Central memory CD4-positive, alpha-beta T cell (primary cell): ENCODE measurements around the gene GAS2L1.

Source experiments
- DNase-seq: peaks from one replicate; pipeline ENCODE4 v3.0.0; 2022

GAS2L1 gene

GRCh38 chr22:29328566-29329500 is 22.4 kb downstream of the GAS2L1 start:
- DNase-seq, result no peak

DNA sequence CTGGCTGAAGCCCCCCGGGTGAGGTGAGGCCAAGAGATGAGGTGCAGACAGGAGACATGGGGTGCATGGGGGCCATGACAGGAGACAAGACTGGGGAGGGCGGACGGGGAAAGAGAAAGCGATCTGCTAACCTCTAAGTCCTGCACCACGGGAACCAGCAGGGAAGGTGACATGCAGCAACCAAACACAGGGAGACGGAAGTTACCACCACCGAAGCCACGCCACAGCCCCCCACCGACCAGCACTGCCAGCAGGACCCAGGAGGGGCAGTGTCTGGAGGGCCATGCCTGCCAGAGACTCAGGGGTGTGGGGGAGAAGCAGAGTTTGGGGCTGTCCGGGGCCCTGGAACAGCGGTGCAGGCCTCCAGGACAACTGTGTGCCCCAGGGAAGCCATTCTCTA is 23.1 kb downstream of the GAS2L1 start:
- no peak for DNase-seq

DNA sequence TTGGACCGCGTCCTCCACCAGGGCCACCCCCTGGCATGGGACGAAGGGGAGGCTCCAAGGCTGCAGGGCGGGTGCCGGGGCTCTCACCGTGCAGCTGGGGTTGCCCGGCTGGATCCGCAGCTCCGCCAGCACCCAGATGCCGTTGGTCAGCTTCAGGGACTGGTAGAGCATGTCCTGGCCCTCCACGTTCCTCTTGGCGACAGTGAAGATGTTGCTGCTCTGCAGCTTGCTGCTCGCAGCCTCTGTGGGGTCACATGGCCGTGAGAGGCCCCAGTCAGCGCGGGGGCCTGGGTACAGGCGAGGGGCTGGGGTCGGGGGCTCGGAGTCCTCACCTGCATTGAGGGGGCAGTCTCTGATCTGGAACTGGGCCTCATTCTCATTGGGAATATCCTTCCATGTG is 23.8 kb downstream of the GAS2L1 start:
- no peak for DNase-seq

- DNase-seq, result no peak
These were observed 24.3 kb downstream of the GAS2L1 start for GRCh38 chr22:29330753-29331152.

DNA sequence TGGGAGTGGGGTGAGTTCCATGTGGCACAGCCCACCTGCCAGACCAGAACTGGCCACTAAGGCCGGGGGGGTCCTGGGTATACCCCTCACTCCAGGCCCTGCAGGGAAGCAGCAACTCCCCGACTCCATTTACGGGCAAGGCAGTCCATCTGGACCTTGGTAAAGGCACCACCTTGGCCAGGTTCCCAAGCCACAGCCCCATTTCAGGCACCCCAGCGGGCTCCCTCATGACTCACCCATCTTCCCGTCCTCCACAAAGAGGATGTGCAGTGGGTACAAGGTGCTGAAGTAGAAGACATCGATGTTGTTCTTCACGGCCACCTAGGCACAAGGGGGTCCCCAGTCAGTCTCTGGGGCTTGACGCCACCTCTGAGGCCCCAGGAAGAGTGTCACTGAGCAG is 24.8 kb downstream of the GAS2L1 start:
- DNase-seq, result no peak

DNA sequence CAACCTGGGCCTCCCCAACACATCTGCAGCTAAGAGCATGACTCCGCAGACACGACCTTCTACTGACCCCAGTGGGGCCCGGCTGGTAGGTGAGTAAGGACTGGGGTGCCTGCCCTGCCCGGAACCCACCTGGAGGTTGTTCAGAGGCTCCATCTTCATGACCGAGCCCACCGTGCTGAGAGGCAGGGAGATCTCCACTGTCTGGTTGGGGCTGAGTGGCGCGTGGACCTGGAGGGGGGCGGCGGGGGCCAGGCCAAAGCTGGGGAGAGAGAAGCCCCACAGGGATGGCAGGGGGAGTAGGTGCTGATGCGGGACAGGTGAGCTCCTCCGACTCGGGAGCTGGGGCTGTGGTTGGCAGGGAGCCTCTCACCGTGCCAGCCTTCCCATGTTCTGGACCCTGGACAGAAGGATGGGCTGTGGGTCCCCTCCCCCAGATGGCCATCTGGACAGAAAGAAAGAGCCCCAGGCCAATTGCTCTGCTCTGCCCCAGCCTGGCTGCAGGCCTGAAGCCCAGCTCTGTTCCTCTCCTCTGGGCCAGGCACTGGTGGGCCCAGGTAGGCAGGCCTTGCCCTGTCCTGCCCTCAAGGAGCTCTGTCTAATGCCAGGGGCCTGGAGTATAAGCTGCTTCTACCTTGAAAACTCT is 25.3 kb downstream of the GAS2L1 start:
- no peak for DNase-seq

GRCh38 chr22:29332886-29333496 is 26.5 kb downstream of the GAS2L1 start:
- DNase-seq, result no peak

DNA sequence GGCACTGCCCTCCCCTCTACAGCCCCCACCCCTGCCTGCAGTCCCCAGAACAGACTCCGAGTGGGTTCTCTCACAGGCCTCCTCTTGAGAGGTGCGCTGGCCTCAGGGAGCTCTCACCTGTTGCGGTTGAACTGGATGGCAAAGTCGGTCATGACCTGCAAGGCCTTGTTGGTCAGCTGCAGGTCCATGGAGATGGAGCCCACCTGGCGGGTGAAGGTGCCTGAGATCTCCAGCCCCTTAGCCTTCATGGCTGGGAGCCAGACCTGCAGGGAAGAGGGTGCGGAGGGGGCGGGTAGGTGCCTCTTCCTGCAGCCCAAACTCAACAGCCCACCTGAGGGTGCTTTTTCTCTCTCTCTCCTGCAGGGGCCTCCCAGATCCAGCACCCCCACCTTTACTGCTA is 27.7 kb downstream of the GAS2L1 start:
- no peak for DNase-seq

DNA sequence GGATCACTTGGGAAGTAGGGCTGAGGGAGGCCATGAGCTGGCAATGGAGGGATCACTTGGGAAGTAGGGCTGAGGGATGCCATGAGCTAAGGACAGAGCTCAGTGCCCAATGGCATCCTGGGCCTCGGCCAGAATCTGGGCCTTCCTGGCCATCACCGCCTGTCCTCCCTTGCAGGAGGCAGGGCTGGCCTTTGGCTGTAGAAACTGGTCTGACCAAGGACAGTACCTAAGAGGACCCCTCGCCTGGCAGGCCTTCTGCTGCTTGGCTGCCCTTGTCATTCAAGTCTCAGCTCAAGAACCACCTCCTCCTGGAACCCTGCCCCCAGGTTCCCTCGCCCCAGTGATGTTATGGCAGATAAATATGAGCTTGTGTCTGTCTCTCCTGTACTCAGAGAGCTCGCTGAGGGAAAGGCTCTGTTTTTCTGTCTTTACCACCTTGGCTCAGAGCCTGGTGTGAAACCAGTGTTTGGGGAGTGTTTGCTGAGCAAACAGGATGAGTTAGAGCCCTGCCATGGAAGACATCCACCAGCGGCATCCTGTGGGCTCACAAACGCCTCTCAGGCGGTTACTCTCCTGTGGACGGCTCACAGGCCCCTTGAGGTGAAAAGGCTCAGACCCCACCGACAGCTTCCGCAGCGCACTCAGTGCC is 28.4 kb downstream of the GAS2L1 start:
- no peak for DNase-seq

DNA sequence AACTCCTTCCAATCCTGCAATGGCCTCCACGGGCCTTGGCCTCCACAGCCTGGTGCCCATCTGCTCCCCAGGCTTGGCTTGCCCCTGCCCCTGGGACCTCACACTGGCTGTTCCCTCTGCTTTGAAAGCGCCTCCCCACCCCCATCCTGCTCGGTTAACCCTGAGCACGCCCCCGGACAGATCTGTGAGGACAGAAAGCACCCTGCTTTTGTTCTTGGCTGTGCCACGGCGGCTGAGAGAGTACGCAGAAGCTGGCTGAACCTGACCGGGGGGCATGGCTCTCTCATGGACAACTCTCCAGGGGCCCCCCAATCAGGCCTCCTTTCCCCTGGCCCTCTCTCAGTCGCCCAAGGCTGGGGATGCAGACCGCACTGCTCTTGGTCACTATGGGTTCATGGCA is 29.2 kb downstream of the GAS2L1 start:
- no peak for DNase-seq

GRCh38 chr22:29336751-29337490 is 30.5 kb downstream of the GAS2L1 start:
- no peak for DNase-seq

GRCh38 chr22:29337631-29338284 is 31.3 kb downstream of the GAS2L1 start:
- DNase-seq, result no peak

DNA sequence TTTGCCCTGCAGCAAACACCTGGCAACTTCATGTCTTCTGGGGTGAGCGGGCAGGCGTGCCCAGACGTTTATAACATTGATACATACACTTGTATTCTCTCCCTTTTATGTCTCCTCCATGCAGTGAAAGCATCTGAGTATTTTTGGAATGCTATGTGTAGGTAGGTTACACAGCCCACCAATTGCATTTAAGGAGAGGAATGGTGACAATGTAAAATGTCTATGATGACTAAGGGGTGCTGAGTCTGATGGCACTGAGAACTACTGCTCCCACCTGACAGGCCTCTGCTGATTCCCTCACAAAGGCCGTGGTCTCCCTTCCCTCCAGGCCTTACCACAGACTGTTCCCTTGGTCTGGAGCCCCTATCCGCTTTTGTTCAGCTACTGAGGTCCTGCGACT is 31.9 kb downstream of the GAS2L1 start:
- DNase-seq, result no peak

- DNase-seq, result no peak
These were observed 33.2 kb downstream of the GAS2L1 start for GRCh38 chr22:29339381-29340235.

GRCh38 chr22:29340566-29340965 is 34.1 kb downstream of the GAS2L1 start:
- DNase-seq, result no peak

DNA sequence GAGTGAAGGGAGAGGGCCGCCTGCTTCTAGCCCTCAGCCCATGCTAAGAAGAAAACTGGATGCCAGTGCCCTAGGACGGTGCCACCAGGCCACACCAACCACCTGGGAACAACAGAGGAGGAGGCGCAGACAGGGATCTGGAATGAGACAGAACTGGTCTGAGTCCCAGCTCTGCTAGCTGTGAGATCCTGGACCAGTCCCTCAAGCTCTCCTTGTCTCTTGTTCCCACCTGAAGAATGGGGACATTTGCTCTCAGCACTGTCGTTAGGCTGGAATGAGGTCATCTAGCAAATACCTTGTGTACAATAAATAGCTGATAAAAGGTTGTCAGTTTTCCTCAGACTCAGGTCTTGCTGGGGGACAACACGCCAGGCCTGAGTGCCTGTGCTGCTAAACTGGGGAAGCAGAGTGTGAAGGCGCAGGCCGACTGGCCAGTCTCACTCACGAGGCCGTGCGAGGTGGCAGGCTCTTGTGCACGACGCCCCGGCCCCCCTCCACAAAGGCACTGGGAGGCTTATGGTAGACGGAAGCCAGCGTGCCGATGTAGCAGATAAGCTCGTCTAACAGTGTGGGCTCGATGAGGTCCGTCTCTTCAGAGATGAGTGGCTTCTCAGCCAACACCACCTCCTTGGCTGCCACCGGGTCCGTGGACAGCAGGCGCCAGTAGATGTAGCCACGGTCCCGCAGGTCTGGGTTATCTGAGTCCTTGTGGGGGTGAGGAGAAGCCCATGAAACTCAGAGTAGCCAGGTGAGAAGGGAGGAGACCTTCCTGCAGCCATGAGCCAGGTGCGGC is 34.8 kb downstream of the GAS2L1 start:
- no peak for DNase-seq

GRCh38 chr22:29341849-29342127 is 35.3 kb downstream of the GAS2L1 start:
- DNase-seq, result no peak

DNA sequence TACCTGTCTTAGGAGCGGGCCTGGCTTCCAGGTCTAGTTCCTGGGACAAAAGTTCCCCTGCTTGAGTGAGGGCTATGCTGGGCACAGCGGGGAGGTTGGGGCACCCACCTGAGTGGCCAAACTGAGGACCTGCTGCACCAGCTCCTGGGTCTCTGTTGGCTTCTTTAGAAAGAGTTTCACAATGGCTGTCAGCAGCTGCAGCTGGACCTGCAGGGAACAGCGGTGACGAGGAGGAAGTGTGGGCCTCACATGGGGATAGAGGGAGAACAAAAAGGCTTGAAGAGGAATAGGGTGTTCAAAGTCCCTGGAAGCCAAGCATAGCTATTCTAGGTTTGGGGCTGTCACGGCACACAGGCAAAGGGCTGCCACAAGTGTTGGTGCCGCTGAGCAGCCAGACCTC is 35.7 kb downstream of the GAS2L1 start:
- no peak for DNase-seq

- DNase-seq, result no peak
These were observed 36.3 kb downstream of the GAS2L1 start for GRCh38 chr22:29342577-29343312.

GRCh38 chr22:29343313-29343805 is 36.9 kb downstream of the GAS2L1 start:
- DNase-seq, result no peak
